OCI-LY1 (cell line): ENCODE measurements around the gene MCTP1.

Experiments
- H2AFZ ChIP-seq: fragments of 200-600 bp; sonication (generic), shearing (Covaris generic); 2 replicates; pipeline ENCODE4 v1.6.0; 2014; ENCODE audit warnings: antibody characterized with exemption, mild to moderate bottlenecking, low read length
- H3F3A ChIP-seq: fragments of 200-600 bp; sonication (generic), shearing (Covaris generic); 2 replicates; pipeline ENCODE4 v1.6.0; 2014; ENCODE audit warnings: mild to moderate bottlenecking, antibody characterized with exemption, low read length, moderate library complexity; ENCODE audit not compliant: insufficient read depth
- H3K27ac ChIP-seq: fragments of 200-600 bp; sonication (generic); 2 replicates; pipeline ENCODE4 v1.5.1; 2014; ENCODE audit warnings: low read length, mixed run types, mild to moderate bottlenecking, low read depth; ENCODE audit not compliant: poor library complexity, severe bottlenecking
- H3K27me3 ChIP-seq: fragments of 200-600 bp; sonication (generic); 2 replicates; pipeline ENCODE4 v1.6.0; 2014; ENCODE audit warnings: antibody characterized with exemption, mild to moderate bottlenecking, low read length, moderate library complexity; ENCODE audit not compliant: insufficient read depth
- H3K36me3 ChIP-seq: fragments of 200-600 bp; sonication (generic); 2 replicates; pipeline ENCODE4 v1.6.1; 2014; ENCODE audit warnings: mild to moderate bottlenecking, antibody characterized with exemption, low read length, moderate library complexity, mixed read lengths; ENCODE audit not compliant: insufficient read depth
- H3K4me1 ChIP-seq: fragments of 200-600 bp; sonication (generic); 2 replicates; pipeline ENCODE4 v1.5.1; 2014; ENCODE audit warnings: mild to moderate bottlenecking, low read length, moderate library complexity; ENCODE audit not compliant: insufficient read depth, severe bottlenecking
- H3K4me2 ChIP-seq: fragments of 200-600 bp; sonication (generic), shearing (Covaris generic); 2 replicates; pipeline ENCODE4 v1.6.1; 2014; ENCODE audit warnings: low read length
- H3K4me3 ChIP-seq: fragments of 200-600 bp; sonication (generic); 2 replicates; pipeline ENCODE4 v1.5.1; 2014; ENCODE audit warnings: low read length, low read depth, mild to moderate bottlenecking, mixed read lengths; ENCODE audit not compliant: poor library complexity, severe bottlenecking
- H3K79me2 ChIP-seq: fragments of 200-600 bp; shearing (Covaris generic); 2 replicates; pipeline ENCODE4 v1.6.1; 2016; ENCODE audit warnings: mixed run types, low read length, mixed read lengths; ENCODE audit not compliant: insufficient read depth
- H3K9ac ChIP-seq: fragments of 200-600 bp; sonication (generic), shearing (Covaris generic); 2 replicates; pipeline ENCODE4 v1.6.1; 2014; ENCODE audit warnings: mild to moderate bottlenecking, low read length, mixed read lengths
- H3K9me2 ChIP-seq: fragments of 200-600 bp; sonication (generic), shearing (Covaris generic); 2 replicates; pipeline ENCODE4 v1.6.1; 2014; ENCODE audit warnings: low read depth, mild to moderate bottlenecking, low read length, mixed read lengths
- H3K9me3 ChIP-seq: fragments of 200-600 bp; shearing (Covaris generic); 2 replicates; pipeline ENCODE4 v1.6.1; 2014; ENCODE audit warnings: low read length, mixed read lengths
- H4K20me1 ChIP-seq: fragments of 200-600 bp; sonication (generic), shearing (Covaris generic); 2 replicates; pipeline ENCODE4 v1.6.0; 2016; ENCODE audit warnings: mild to moderate bottlenecking, low read length; ENCODE audit not compliant: insufficient read depth
- CTCF ChIP-seq: fragments of 200-600 bp; sonication (generic), shearing (Covaris generic); IDR thresholded peaks from 2 replicates; pipeline ENCODE4 v1.5.1; 2017; ENCODE audit warnings: mild to moderate bottlenecking, antibody characterized with exemption, low read length, moderate library complexity, mixed read lengths
- EZH2 ChIP-seq: fragments of 200-600 bp; sonication (generic), shearing (Covaris generic); IDR thresholded peaks from 2 replicates; pipeline ENCODE4 v1.8.0; 2017; ENCODE audit warnings: borderline replicate concordance, mixed run types, mild to moderate bottlenecking, antibody characterized with exemption, low read length, moderate library complexity, mixed read lengths

The MCTP1 gene

GRCh38 chr5:94993491-94993890, 291.4 kb downstream of the MCTP1 start:
- H3K9me2 ChIP-seq, result no peaks in the 10 kb centered on the region
- H3K9ac ChIP-seq, result no peak overlapping the region
- H2AFZ ChIP-seq, result no peak overlapping the region
- no peak overlapping the region for H3K27ac ChIP-seq
- no peaks in the 10 kb centered on the region for H4K20me1 ChIP-seq
- no peak overlapping the region for H3K4me3 ChIP-seq
- H3K79me2 ChIP-seq, result no peaks in the 10 kb centered on the region
- no peaks in the 10 kb centered on the region for H3K4me1 ChIP-seq
- TF ChIP-seq CTCF, result no peak
- TF ChIP-seq EZH2, result no peak
- no peaks in the 10 kb centered on the region for H3K36me3 ChIP-seq
- H3K27me3 ChIP-seq, result no peaks in the 10 kb centered on the region
- H3K9me3 ChIP-seq, result no peaks in the 10 kb centered on the region
- H3K4me2 ChIP-seq, result no peak overlapping the region
- H3F3A ChIP-seq, result no peaks in the 10 kb centered on the region

GRCh38 chr5:94992325-94992724, 292.6 kb downstream of the MCTP1 start:
- no peak overlapping the region for H2AFZ ChIP-seq
- H3K79me2 ChIP-seq, result no peaks in the 10 kb centered on the region
- no peaks in the 10 kb centered on the region for H3K27me3 ChIP-seq
- no peaks in the 10 kb centered on the region for H4K20me1 ChIP-seq
- H3K27ac ChIP-seq, result no peak overlapping the region
- H3F3A ChIP-seq, result no peaks in the 10 kb centered on the region
- H3K9me2 ChIP-seq, result no peaks in the 10 kb centered on the region
- H3K4me1 ChIP-seq, result no peaks in the 10 kb centered on the region
- H3K9me3 ChIP-seq, result no peaks in the 10 kb centered on the region
- H3K9ac ChIP-seq, result no peak overlapping the region
- H3K4me3 ChIP-seq, result no peak overlapping the region
- H3K4me2 ChIP-seq, result no peak overlapping the region
- TF ChIP-seq EZH2 (no peak), CTCF (no peak)
- no peaks in the 10 kb centered on the region for H3K36me3 ChIP-seq

GRCh38 chr5:94983861-94984535, 300.9 kb downstream of the MCTP1 start:
- Histone ChIP-seq H3K4me3 (no peak overlapping the region), H2AFZ (no peak overlapping the region), H3F3A (no peaks in the 10 kb centered on the region), H3K4me2 (no peak overlapping the region), H4K20me1 (no peaks in the 10 kb centered on the region), H3K9me2 (no peaks in the 10 kb centered on the region), H3K9ac (no peak overlapping the region), H3K27me3 (no peaks in the 10 kb centered on the region), H3K27ac (no peak overlapping the region), H3K36me3 (no peaks in the 10 kb centered on the region), H3K79me2 (no peaks in the 10 kb centered on the region), H3K4me1 (no peaks in the 10 kb centered on the region), H3K9me3 (no peaks in the 10 kb centered on the region)
- no peak for TF ChIP-seq EZH2

GRCh38 chr5:94977437-94977836, 307.5 kb downstream of the MCTP1 start:
- TF ChIP-seq CTCF (no peak), EZH2 (no peak)
- Histone ChIP-seq H3K27ac (no peak overlapping the region), H3K9ac (no peak overlapping the region), H3F3A (no peaks in the 10 kb centered on the region), H3K36me3 (no peaks in the 10 kb centered on the region), H3K4me1 (no peaks in the 10 kb centered on the region), H3K9me3 (no peaks in the 10 kb centered on the region), H2AFZ (no peak overlapping the region), H3K9me2 (no peaks in the 10 kb centered on the region), H3K79me2 (no peaks in the 10 kb centered on the region), H4K20me1 (no peaks in the 10 kb centered on the region), H3K4me3 (no peak overlapping the region), H3K27me3 (no peaks in the 10 kb centered on the region), H3K4me2 (no peak overlapping the region)
